NT2/D1 (cell line): ENCODE results near the gene HUNK.

Experiments
- DNase-seq: peaks from one replicate; pipeline ENCODE4 v3.0.0-alpha.2; 2011; ENCODE audit warnings: low read depth, low spot score
- H3K27me3 ChIP-seq: 2 replicates; pipeline ENCODE4 v1.6.0; 2011; ENCODE audit warnings: mild to moderate bottlenecking; ENCODE audit not compliant: insufficient read length, insufficient read depth
- H3K36me3 ChIP-seq: 2 replicates; pipeline ENCODE4 v1.6.1; 2011; ENCODE audit warnings: mild to moderate bottlenecking, low read length, mixed read lengths; ENCODE audit not compliant: insufficient read depth, insufficient read length
- H3K4me1 ChIP-seq: 2 replicates; pipeline ENCODE4 v1.5.1; 2011; ENCODE audit not compliant: insufficient read depth, insufficient read length
- H3K4me3 ChIP-seq: 2 replicates; pipeline ENCODE4 v1.5.1; 2011; ENCODE audit warnings: low read depth; ENCODE audit not compliant: insufficient read length
- H3K9ac ChIP-seq: 2 replicates; pipeline ENCODE4 v1.6.0; 2011; ENCODE audit warnings: low read depth; ENCODE audit not compliant: insufficient read length
- H3K9me3 ChIP-seq: 2 replicates; pipeline ENCODE4 v1.5.1; 2011; ENCODE audit warnings: mild to moderate bottlenecking, low read length; ENCODE audit not compliant: insufficient read depth
- SUZ12 ChIP-seq: IDR thresholded peaks from 2 replicates; pipeline ENCODE4 v1.6.1; 2011; ENCODE audit not compliant: insufficient read length, insufficient read depth; ENCODE audit errors: extremely low read depth
- YY1 ChIP-seq: IDR thresholded peaks from 2 replicates; pipeline ENCODE4 v1.6.1; 2011; ENCODE audit not compliant: insufficient read length, insufficient read depth
- ZNF274 ChIP-seq: IDR thresholded peaks from 2 replicates; pipeline ENCODE4 v1.6.1; 2011; ENCODE audit warnings: mild to moderate bottlenecking, low read depth, low read length

Gene HUNK

GRCh38 chr21:31879241-31879650, 6.4 kb downstream of the HUNK start:
- H3K36me3 ChIP-seq: peaks cover 26% of the 10 kb centered on the region

GRCh38 chr21:31879911-31880310, 7.1 kb downstream of the HUNK start:
- Histone ChIP-seq H3K27me3 (no peaks in the 10 kb centered on the region), H3K9me3 (peaks cover 18% of the 10 kb centered on the region), H3K36me3 (peaks cover 26% of the 10 kb centered on the region), H3K4me1 (peaks cover 8% of the 10 kb centered on the region), H3K9ac (no peak overlapping the region), H3K4me3 (no peak overlapping the region)
- no peak for TF ChIP-seq YY1
- no peak for TF ChIP-seq ZNF274
- no peak for TF ChIP-seq SUZ12
- no peak for DNase-seq

More at GRCh38 chr21:31879241-31879650, 6.4 kb downstream of the HUNK start:
- no peak for DNase-seq
- Histone ChIP-seq H3K9ac (no peak overlapping the region), H3K27me3 (no peaks in the 10 kb centered on the region), H3K4me1 (peaks cover 8% of the 10 kb centered on the region), H3K4me3 (no peak overlapping the region), H3K9me3 (peaks cover 18% of the 10 kb centered on the region)
- no peak for TF ChIP-seq ZNF274
- TF ChIP-seq YY1: no peak
- no peak for TF ChIP-seq SUZ12

- Histone ChIP-seq H3K4me1 (peaks cover 3% of the 10 kb centered on the region), H3K27me3 (no peaks in the 10 kb centered on the region)
Measured at GRCh38 chr21:31880816-31881215, 8.0 kb downstream of the HUNK start.

GRCh38 chr21:31882711-31883110, 9.9 kb downstream of the HUNK start:
- Histone ChIP-seq H3K4me3 (no peak overlapping the region), H3K9me3 (peaks cover 12% of the 10 kb centered on the region), H3K4me1 (peaks cover 2% of the 10 kb centered on the region), H3K9ac (no peak overlapping the region), H3K36me3 (peaks cover 10% of the 10 kb centered on the region), H3K27me3 (no peaks in the 10 kb centered on the region)
- TF ChIP-seq SUZ12 (no peak), YY1 (no peak), ZNF274 (no peak)
- no peak for DNase-seq

More at GRCh38 chr21:31880816-31881215, 8.0 kb downstream of the HUNK start:
- TF ChIP-seq YY1: no peak
- no peak for TF ChIP-seq SUZ12
- TF ChIP-seq ZNF274: no peak
- Histone ChIP-seq H3K4me3 (no peak overlapping the region), H3K9me3 (peaks cover 12% of the 10 kb centered on the region), H3K36me3 (peaks cover 21% of the 10 kb centered on the region), H3K9ac (no peak overlapping the region)
- DNase-seq: no peak

GRCh38 chr21:31885146-31885545, 12.3 kb downstream of the HUNK start:
- no peak overlapping the region for H3K4me3 ChIP-seq
- DNase-seq: no peak
- H3K27me3 ChIP-seq: no peaks in the 10 kb centered on the region
- H3K36me3 ChIP-seq: peaks cover 10% of the 10 kb centered on the region
- no peak overlapping the region for H3K9ac ChIP-seq
- no peak for TF ChIP-seq YY1
- TF ChIP-seq ZNF274: no peak
- no peak for TF ChIP-seq SUZ12
- H3K9me3 ChIP-seq: peaks cover 12% of the 10 kb centered on the region
- H3K4me1 ChIP-seq: peaks cover 2% of the 10 kb centered on the region

GRCh38 chr21:31886915-31887314, 14.1 kb downstream of the HUNK start:
- no peak for TF ChIP-seq ZNF274
- TF ChIP-seq SUZ12: no peak
- no peak for TF ChIP-seq YY1
- H3K27me3 ChIP-seq: no peaks in the 10 kb centered on the region
- H3K9me3 ChIP-seq: peaks cover 12% of the 10 kb centered on the region
- H3K4me3 ChIP-seq: no peak overlapping the region
- no peaks in the 10 kb centered on the region for H3K4me1 ChIP-seq
- peaks cover 3% of the 10 kb centered on the region for H3K36me3 ChIP-seq
- no peak for DNase-seq
- no peak overlapping the region for H3K9ac ChIP-seq

- no peak overlapping the region for H3K4me3 ChIP-seq
- H3K9me3 ChIP-seq: peaks cover 10% of the 10 kb centered on the region
- no peaks in the 10 kb centered on the region for H3K27me3 ChIP-seq
- peaks cover 3% of the 10 kb centered on the region for H3K36me3 ChIP-seq
- H3K4me1 ChIP-seq: no peaks in the 10 kb centered on the region
- no peak for TF ChIP-seq ZNF274
- TF ChIP-seq SUZ12: no peak
- H3K9ac ChIP-seq: no peak overlapping the region
- DNase-seq: no peak
Measured at GRCh38 chr21:31887391-31887841, 14.6 kb downstream of the HUNK start.
